H1 (cell line): Measurements from ENCODE around the gene ASTN2. TPM values are rescaled to one million over a fixed set of nuclear protein-coding genes. Genes with fewer than 3 reads are reported as not detected.

Experiments used
- CTCF ChIA-PET: fragments of 300-600 bp; sonication (Branson Sonifier 250); formaldehyde crosslinking; loops from one replicate; lab custom pipeline; 2021; ENCODE audit not compliant: partially characterized antibody; lab: Charles Lee
- POLR2A ChIA-PET: fragments of 300-600 bp; sonication (Branson Sonifier 250); formaldehyde crosslinking; loops from one replicate; lab custom pipeline; 2021; ENCODE audit warnings: inconsistent platforms; ENCODE audit not compliant: partially characterized antibody; lab: Charles Lee
- DNase-seq, 2 experiments: peaks; one replicate each; pipeline versions ENCODE4 v3.0.0 to v3.0.0-alpha.2; 2010 to 2022; ENCODE audit warnings: low spot score in 2 of 2, low read depth in 1 of 2, mixed read lengths in 1 of 2
- FAIRE-seq: peaks from 2 replicates; lab custom pipeline; 2011; peaks lifted over from hg19 to GRCh38; lab: Jason Lieb, UNC
- H2AFZ ChIP-seq: 2 replicates; pipeline ENCODE4 v1.8.1; 2012; ENCODE audit warnings: low read length, inconsistent platforms
- H2AK5ac ChIP-seq: 2 replicates; pipeline ENCODE4 v1.6.1; 2013; ENCODE audit warnings: low read depth, low read length
- H2BK120ac ChIP-seq: replicated peaks from 2 replicates; pipeline ENCODE3; 2013; ENCODE audit warnings: low read depth, low read length, inconsistent platforms
- H2BK12ac ChIP-seq: 2 replicates; pipeline ENCODE4 v1.6.1; 2013; ENCODE audit warnings: low read depth, low read length
- H2BK15ac ChIP-seq: 2 replicates; pipeline ENCODE4 v1.6.1; 2013; ENCODE audit warnings: low read length
- H2BK20ac ChIP-seq: 2 replicates; pipeline ENCODE4 v1.6.1; 2013; ENCODE audit warnings: low read length
- H2BK5ac ChIP-seq: 2 replicates; pipeline ENCODE4 v1.6.1; 2013; ENCODE audit warnings: low read depth, low read length
- H3K14ac ChIP-seq: 2 replicates; pipeline ENCODE4 v1.6.1; 2013; ENCODE audit warnings: inconsistent platforms; ENCODE audit not compliant: insufficient read length
- H3K18ac ChIP-seq: 2 replicates; pipeline ENCODE4 v1.6.1; 2013; ENCODE audit warnings: low read length; ENCODE audit errors: extremely low read depth
- H3K23ac ChIP-seq: 2 replicates; pipeline ENCODE4 v1.6.1; 2013; ENCODE audit warnings: inconsistent platforms; ENCODE audit not compliant: insufficient read length
- H3K23me2 ChIP-seq: 2 replicates; pipeline ENCODE4 v1.6.1; 2013; ENCODE audit warnings: low read depth, low read length
- H3K27ac ChIP-seq: 2 replicates; pipeline ENCODE4 v1.6.1; 2011; ENCODE audit warnings: low read depth, low read length, inconsistent platforms
- H3K27me3 ChIP-seq, 4 experiments: replicated peaks in 1 of 4; 1 replicate in 1 of 4; 2 replicates in 3 of 4; pipeline versions ENCODE4 v1.6.1 to v1.8.1; 2011 to 2013; ENCODE audit warnings: low read length in 3 of 4, mild to moderate bottlenecking in 3 of 4, inconsistent platforms in 2 of 4, mixed read lengths in 2 of 4, moderate library complexity in 1 of 4; ENCODE audit not compliant: control insufficient read depth in 3 of 4, insufficient read depth in 3 of 4; ENCODE audit errors: extremely low read depth in 1 of 4
- H3K36me3 ChIP-seq, 4 experiments: 2 replicates each; pipeline versions ENCODE4 v1.6.1 to v1.8.1; 2011 to 2013; ENCODE audit warnings: mild to moderate bottlenecking in 4 of 4, low read length in 3 of 4, moderate library complexity in 2 of 4, control low read depth in 1 of 4, inconsistent platforms in 1 of 4; ENCODE audit not compliant: insufficient read depth in 4 of 4, control insufficient read depth in 2 of 4
- H3K4ac ChIP-seq: replicated peaks from 2 replicates; pipeline ENCODE3; 2013; ENCODE audit warnings: low read length, low read depth, mixed read lengths, inconsistent platforms; ENCODE audit not compliant: insufficient read length
- H3K4me1 ChIP-seq, 4 experiments: replicated peaks in 1 of 4; 1 replicate in 1 of 4; 2 replicates in 3 of 4; pipeline versions ENCODE4 v1.6.1 to v1.8.1; 2011 to 2013; ENCODE audit warnings: low read length in 3 of 4, inconsistent platforms in 2 of 4, mixed read lengths in 1 of 4; ENCODE audit not compliant: insufficient read depth in 4 of 4, control insufficient read depth in 3 of 4
- H3K4me2 ChIP-seq, 2 experiments: 2 replicates each; pipeline versions ENCODE4 v1.6.1 to v1.8.1; 2011 to 2013; ENCODE audit warnings: low read depth in 2 of 2, low read length in 2 of 2, control low read depth in 1 of 2, inconsistent platforms in 1 of 2, mild to moderate bottlenecking in 1 of 2; ENCODE audit not compliant: insufficient read depth in 1 of 2
- H3K4me3 ChIP-seq, 4 experiments: fragments of 200-600, 300-600 bp in 1 of 4; sonication (generic), shearing (Covaris generic), sonication (Bioruptor Twin) in 1 of 4; 2 replicates each; pipeline versions ENCODE4 v1.5.1 to v1.8.1; 2011 to 2016; ENCODE audit warnings: low read length in 4 of 4, low read depth in 3 of 4, control low read depth in 2 of 4, inconsistent platforms in 2 of 4, mild to moderate bottlenecking in 2 of 4, mixed read lengths in 1 of 4, moderate library complexity in 1 of 4; ENCODE audit not compliant: insufficient read depth in 2 of 4; ENCODE audit errors: extremely low read depth in 1 of 4
- H3K56ac ChIP-seq: replicated peaks from 2 replicates; pipeline ENCODE3; 2013; ENCODE audit warnings: low read depth, mild to moderate bottlenecking, mixed read lengths, low read length, inconsistent platforms; ENCODE audit not compliant: insufficient read length
- H3K79me1 ChIP-seq: 2 replicates; pipeline ENCODE4 v1.6.1; 2013; ENCODE audit warnings: low read depth, low read length, control low read depth
- H3K79me2 ChIP-seq, 2 experiments: 2 replicates each; pipeline versions ENCODE4 v1.6.1 to v1.8.1; 2012 to 2013; ENCODE audit warnings: low read length in 2 of 2, mild to moderate bottlenecking in 2 of 2, inconsistent platforms in 1 of 2; ENCODE audit not compliant: insufficient read depth in 2 of 2, control insufficient read depth in 1 of 2
- H3K9ac ChIP-seq, 4 experiments: replicated peaks in 1 of 4; 1 replicate in 1 of 4; 2 replicates in 3 of 4; pipeline versions ENCODE4 v1.6.1 to v1.8.1; 2011 to 2013; ENCODE audit warnings: low read depth in 3 of 4, low read length in 3 of 4, control low read depth in 2 of 4, mild to moderate bottlenecking in 2 of 4, moderate library complexity in 2 of 4, inconsistent platforms in 1 of 4; ENCODE audit errors: extremely low read depth in 1 of 4
- H3K9me3 ChIP-seq, 2 experiments: 2 replicates each; pipeline versions ENCODE4 v1.6.1 to v1.8.1; 2012 to 2013; ENCODE audit warnings: mild to moderate bottlenecking in 2 of 2, moderate library complexity in 2 of 2, control low read depth in 1 of 2, inconsistent platforms in 1 of 2, low read depth in 1 of 2, low read length in 1 of 2, mixed read lengths in 1 of 2; ENCODE audit not compliant: insufficient read depth in 2 of 2
- H4K20me1 ChIP-seq, 2 experiments: replicated peaks in 1 of 2; 2 replicates each; pipeline versions ENCODE3 to v1.8.1; 2011 to 2013; ENCODE audit warnings: inconsistent platforms in 2 of 2, low read length in 2 of 2, mild to moderate bottlenecking in 1 of 2; ENCODE audit not compliant: insufficient read depth in 2 of 2, control insufficient read depth in 1 of 2
- H4K5ac ChIP-seq: 2 replicates; pipeline ENCODE4 v1.6.1; 2013; ENCODE audit warnings: low read length, low read depth, mixed read lengths, inconsistent platforms; ENCODE audit not compliant: insufficient read length
- H4K8ac ChIP-seq: 2 replicates; pipeline ENCODE4 v1.8.0; 2013; ENCODE audit warnings: mild to moderate bottlenecking, moderate library complexity, low read length, inconsistent platforms; ENCODE audit not compliant: insufficient read depth; ENCODE audit errors: extremely low read depth
- H4K91ac ChIP-seq: replicated peaks from 2 replicates; pipeline ENCODE3; 2013; ENCODE audit warnings: low read length, mixed read lengths, inconsistent platforms; ENCODE audit not compliant: insufficient read length
- KDM1A ChIP-seq: fragments of 200-600, 300-600 bp; sonication (generic); IDR thresholded peaks from 2 replicates; pipeline ENCODE4 v1.7.1; 2016; ENCODE audit warnings: mild to moderate bottlenecking, low read length, borderline replicate concordance
- POLR2A ChIP-seq, 2 experiments: IDR thresholded peaks; 1 replicate in 1 of 2; 2 replicates in 1 of 2; pipeline ENCODE4 v1.6.1; 2011; ENCODE audit warnings: low read depth in 2 of 2, low read length in 2 of 2, mild to moderate bottlenecking in 2 of 2; ENCODE audit errors: control extremely low read depth in 1 of 2
- RAD21 ChIP-seq, 2 experiments: IDR thresholded peaks in 1 of 2; conservative IDR thresholded peaks in 1 of 2; 2 replicates each; pipeline ENCODE4 v1.6.1; 2011; ENCODE audit warnings: low read depth in 2 of 2, low read length in 2 of 2, improper control_type of control experiment in 1 of 2, inconsistent platforms in 1 of 2, mild to moderate bottlenecking in 1 of 2, moderate library complexity in 1 of 2
- TCF12 ChIP-seq: IDR thresholded peaks from 2 replicates; pipeline ENCODE4 v1.6.1; 2011; ENCODE audit warnings: low read depth, mild to moderate bottlenecking, low read length
- TEAD4 ChIP-seq: IDR thresholded peaks from 2 replicates; pipeline ENCODE4 v1.6.1; 2012; ENCODE audit warnings: low read depth, low read length, inconsistent platforms, mixed read lengths
- WGBS, 2 experiments: shearing (Covaris generic) in 1 of 2; methylation state at CpG; one replicate each; pipeline versions ENCODE4 v1.1.6 to v1.1.7; 2013 to 2015; ENCODE audit warnings: low lambda C conversion rate in 2 of 2, mixed read lengths in 2 of 2, inconsistent platforms in 1 of 2, low coverage in 1 of 2, missing lambda C conversion rate in 1 of 2; ENCODE audit not compliant: insufficient replicate concordance in 2 of 2, insufficient coverage in 1 of 2, insufficient read length in 1 of 2; ENCODE audit errors: extremely low coverage in 1 of 2, missing lambda C conversion rate in 1 of 2; 5-methylcytosine and 5-hydroxymethylcytosine counted together
- polyA plus RNA-seq, 7 experiments: library from polyadenylated mRNA; depleted of rRNA in 3 of 7; stranded (reverse) in 5 of 7; unstranded in 2 of 7; fragments of >200 nt in 5 of 7; fragments of 200-250 nt in 2 of 7; gene quantifications; 1 replicate in 5 of 7; 2 replicates in 1 of 7; 4 replicates in 1 of 7; pipeline versions ENCODE4 v1.2.1 to v1.2.3, GENCODE V29; 2011 to 2013; ENCODE audit warnings: missing spikeins in 2 of 7, mixed read lengths in 2 of 7
- total RNA-seq: library from RNA; stranded (reverse); fragmentation: NEBNext Ultra II Directional; extraction: Animal tissue kit (Norgen Biotek cat#: 25700); gene quantifications from 2 replicates; pipeline ENCODE4 v1.2.1, GENCODE V29; 2021

The ASTN2 gene
- total and polyA plus RNA-seq, 2 of the 8 experiments (the other 6 are each of a cell fraction or from before 2014, with no cell fraction given), result 8.2 to 13.7 TPM

- H3K27me3 ChIP-seq, result peaks cover 4 to 7% (median 6%) of the 10 kb centered on the region in 4 experiments; a peak in 6 of 7 replicates
- H2BK20ac ChIP-seq, result no peak overlapping the region
- H3K79me2 ChIP-seq, result no peaks in the 10 kb centered on the region
- POLR2A ChIA-PET, result no interaction called here
- peaks cover 3 to 5% of the 10 kb centered on the region in 2 experiments for H4K20me1 ChIP-seq
- peaks cover 5 to 29% (median 12%) of the 10 kb centered on the region in 4 experiments for H3K4me1 ChIP-seq
- no peak overlapping the region for H2AK5ac ChIP-seq
- no peak overlapping the region for H3K56ac ChIP-seq
- H4K91ac ChIP-seq, result no peak overlapping the region
- no peak overlapping the region for H2BK5ac ChIP-seq
- CTCF ChIA-PET, result interaction anchor here (0.5 to 16.0 kb wide), 8 partner anchors 10 to 632 kb away, joined by 3 to 165 read pairs (median 3); no protein-coding TSS in a partner anchor
- no peak overlapping the region for H3K23ac ChIP-seq
- no peak overlapping the region for H3K14ac ChIP-seq
- no peak overlapping the region for H2BK12ac ChIP-seq
- 54% methylated on average over 2 of the region's 2 CpGs; no CpG with 5 or more reads in 1 of the 2 experiments for WGBS, 2 experiments
- H3K36me3 ChIP-seq, result no peaks in the 10 kb centered on the region
- H3K27ac ChIP-seq, result no peak overlapping the region
- FAIRE-seq, result no peak
- no peak overlapping the region for H4K8ac ChIP-seq
- H3K4me2 ChIP-seq, result no peak overlapping the region
- no peak overlapping the region for H2BK15ac ChIP-seq
- no peak for DNase-seq
- no peak overlapping the region for H3K4me3 ChIP-seq
- no peak overlapping the region for H3K4ac ChIP-seq
- no peak overlapping the region for H2BK120ac ChIP-seq
- TF ChIP-seq TCF12 (no peak), POLR2A (IDR thresholded peaks at IDR 0.05; ENCODE audit: control extremely low read depth in 1 of 2, low read depth in 2 of 2, low read length in 2 of 2) (no peak), KDM1A (no peak), RAD21 (IDR thresholded peaks at IDR 0.05 in 1 of 2, conservative IDR thresholded peaks at IDR 0.05 in 1 of 2; ENCODE audit: low read depth in 2 of 2, low read length in 2 of 2) (peak in 1 of 2 experiments; percentile 14; a peak in 1 of 4 replicates), TEAD4 (no peak)
- TF ChIP-seq, all 59 proteins: peak for 1
- Histone ChIP-seq H3K9ac (no peak overlapping the region), H3K9me3 (no peaks in the 10 kb centered on the region), H4K5ac (no peak overlapping the region), H3K23me2 (no peaks in the 10 kb centered on the region), H3K79me1 (no peaks in the 10 kb centered on the region), H2AFZ (no peak overlapping the region), H3K18ac (no peak overlapping the region)
Observed at GRCh38 chr9:117407436-117408022, 7.3 kb downstream of the ASTN2 start.
